AG20443 (cell line): Measurements from ENCODE around the gene SLC22A9.

Source experiments
- DNase-seq: peaks from one replicate; pipeline ENCODE4 v3.0.0; 2012; ENCODE audit warnings: low spot score, mixed read lengths

SLC22A9 gene

GRCh38 chr11:63444160-63444559, 74.6 kb downstream of the SLC22A9 start:
- no peak for DNase-seq

GRCh38 chr11:63445118-63445517, 75.5 kb downstream of the SLC22A9 start:
- DNase-seq = no peak

GRCh38 chr11:63445720-63446119, 76.1 kb downstream of the SLC22A9 start:
- DNase-seq = peak; percentile 40

GRCh38 chr11:63448646-63449045, 79.1 kb downstream of the SLC22A9 start:
- no peak for DNase-seq

GRCh38 chr11:63459586-63459985, 90.0 kb downstream of the SLC22A9 start:
- DNase-seq = no peak
